Parathyroid adenoma (tissue), 2 donors: Measurements from ENCODE around the gene REC8.

Experiments used
- H2AFZ ChIP-seq: fragments of 300-600 bp; sonication (generic); one replicate; pipeline ENCODE4 v1.7.0; 2017; ENCODE audit warnings: antibody characterized with exemption, mild to moderate bottlenecking
- H3K27ac ChIP-seq: fragments of 300-600 bp; sonication (generic); one replicate; pipeline ENCODE4 v1.7.0; 2017
- H3K27me3 ChIP-seq: fragments of 300-600 bp; sonication (generic); one replicate; pipeline ENCODE4 v1.7.0; 2017; ENCODE audit warnings: low read length; ENCODE audit not compliant: control insufficient read depth, insufficient read depth
- H3K36me3 ChIP-seq: fragments of 300-600 bp; sonication (generic); one replicate; pipeline ENCODE4 v1.7.0; 2017; ENCODE audit warnings: low read length; ENCODE audit not compliant: control insufficient read depth, insufficient read depth
- H3K4me1 ChIP-seq: fragments of 300-600 bp; sonication (generic); one replicate; pipeline ENCODE4 v1.7.0; 2017; ENCODE audit warnings: control low read depth
- H3K4me2 ChIP-seq: fragments of 300-600 bp; sonication (generic); one replicate; pipeline ENCODE4 v1.7.0; 2017; ENCODE audit warnings: low read length
- H3K4me3 ChIP-seq: fragments of 300-600 bp; sonication (generic); one replicate; pipeline ENCODE4 v1.7.0; 2017; ENCODE audit warnings: low read depth, low read length
- H3K79me2 ChIP-seq: fragments of 300-600 bp; sonication (generic); one replicate; pipeline ENCODE4 v1.7.0; 2017; ENCODE audit warnings: control low read depth
- H3K9ac ChIP-seq: fragments of 300-600 bp; sonication (generic); one replicate; pipeline ENCODE4 v1.7.0; 2017; ENCODE audit warnings: mild to moderate bottlenecking
- H3K9me3 ChIP-seq: fragments of 300-600 bp; sonication (generic); one replicate; pipeline ENCODE4 v1.7.0; 2017; ENCODE audit warnings: low read length; ENCODE audit not compliant: control insufficient read depth
- TF ChIP-seq, protein P1 (sequence below): fragments of 300-600 bp; sonication (generic); IDR thresholded peaks from one replicate; pipeline ENCODE4 v1.7.0; 2017; ENCODE audit warnings: antibody characterized with exemption, mild to moderate bottlenecking
- donor health status: primary hyperparathyroidism.

Gene REC8

GRCh38 chr14:24156840-24157239 lies 15.0 kb upstream of the REC8 start:
- no peaks in the 10 kb centered on the region for H3K27me3 ChIP-seq
- no peak overlapping the region for H3K4me3 ChIP-seq
- no peak overlapping the region for H3K4me2 ChIP-seq
- H3K36me3 ChIP-seq = no peaks in the 10 kb centered on the region
- H3K4me1 ChIP-seq = peaks cover 3% of the 10 kb centered on the region
- peaks cover 2% of the 10 kb centered on the region for H3K79me2 ChIP-seq
- TF ChIP-seq, protein P1, sequence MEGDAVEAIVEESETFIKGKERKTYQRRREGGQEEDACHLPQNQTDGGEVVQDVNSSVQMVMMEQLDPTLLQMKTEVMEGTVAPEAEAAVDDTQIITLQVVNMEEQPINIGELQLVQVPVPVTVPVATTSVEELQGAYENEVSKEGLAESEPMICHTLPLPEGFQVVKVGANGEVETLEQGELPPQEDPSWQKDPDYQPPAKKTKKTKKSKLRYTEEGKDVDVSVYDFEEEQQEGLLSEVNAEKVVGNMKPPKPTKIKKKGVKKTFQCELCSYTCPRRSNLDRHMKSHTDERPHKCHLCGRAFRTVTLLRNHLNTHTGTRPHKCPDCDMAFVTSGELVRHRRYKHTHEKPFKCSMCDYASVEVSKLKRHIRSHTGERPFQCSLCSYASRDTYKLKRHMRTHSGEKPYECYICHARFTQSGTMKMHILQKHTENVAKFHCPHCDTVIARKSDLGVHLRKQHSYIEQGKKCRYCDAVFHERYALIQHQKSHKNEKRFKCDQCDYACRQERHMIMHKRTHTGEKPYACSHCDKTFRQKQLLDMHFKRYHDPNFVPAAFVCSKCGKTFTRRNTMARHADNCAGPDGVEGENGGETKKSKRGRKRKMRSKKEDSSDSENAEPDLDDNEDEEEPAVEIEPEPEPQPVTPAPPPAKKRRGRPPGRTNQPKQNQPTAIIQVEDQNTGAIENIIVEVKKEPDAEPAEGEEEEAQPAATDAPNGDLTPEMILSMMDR = no peak
- no peak overlapping the region for H3K9ac ChIP-seq
- no peak overlapping the region for H2AFZ ChIP-seq
- no peaks in the 10 kb centered on the region for H3K9me3 ChIP-seq
- H3K27ac ChIP-seq = no peak overlapping the region

- no peak overlapping the region for H2AFZ ChIP-seq
- no peak overlapping the region for H3K4me3 ChIP-seq
- H3K4me1 ChIP-seq = peaks cover 6% of the 10 kb centered on the region
- no peak overlapping the region for H3K27ac ChIP-seq
- H3K79me2 ChIP-seq = peaks cover 5% of the 10 kb centered on the region
- no peak overlapping the region for H3K9ac ChIP-seq
- H3K9me3 ChIP-seq = no peaks in the 10 kb centered on the region
- no peaks in the 10 kb centered on the region for H3K36me3 ChIP-seq
- TF ChIP-seq, protein P1 = no peak
- no peaks in the 10 kb centered on the region for H3K27me3 ChIP-seq
- H3K4me2 ChIP-seq = no peak overlapping the region
Observed at GRCh38 chr14:24157331-24157730, 14.5 kb upstream of the REC8 start.

GRCh38 chr14:24159777-24160498 lies 11.9 kb upstream of the REC8 start:
- TF ChIP-seq, protein P1 = no peak
- Histone ChIP-seq H3K9me3 (no peaks in the 10 kb centered on the region), H3K27ac (peak overlapping the region; percentile 83), H3K27me3 (no peaks in the 10 kb centered on the region), H3K4me1 (peaks cover 6% of the 10 kb centered on the region), H3K4me3 (no peak overlapping the region), H2AFZ (no peak overlapping the region), H3K79me2 (peaks cover 5% of the 10 kb centered on the region), H3K4me2 (no peak overlapping the region), H3K9ac (no peak overlapping the region), H3K36me3 (no peaks in the 10 kb centered on the region)

GRCh38 chr14:24160499-24160849 lies 11.4 kb upstream of the REC8 start:
- H3K27me3 ChIP-seq = no peaks in the 10 kb centered on the region
- H3K9ac ChIP-seq = no peak overlapping the region
- TF ChIP-seq, protein P1 = no peak
- H3K4me2 ChIP-seq = no peak overlapping the region
- peaks cover 5% of the 10 kb centered on the region for H3K79me2 ChIP-seq
- H2AFZ ChIP-seq = peak overlapping the region; percentile 43
- H3K4me3 ChIP-seq = no peak overlapping the region
- H3K9me3 ChIP-seq = no peaks in the 10 kb centered on the region
- no peaks in the 10 kb centered on the region for H3K36me3 ChIP-seq
- H3K4me1 ChIP-seq = peaks cover 6% of the 10 kb centered on the region
- H3K27ac ChIP-seq = peak overlapping the region; percentile 83
